IMR-90 (cell line): ENCODE measurements around the gene TMEM38B.

Experiments
- CEBPB ChIP-seq: IDR thresholded peaks from 2 replicates; pipeline ENCODE4 v1.6.1; 2012; ENCODE audit warnings: low read depth, low read length, improper control_type of control experiment
- CTCF ChIP-seq: conservative IDR thresholded peaks from 2 replicates; pipeline ENCODE4 v1.5.1; 2012; ENCODE audit warnings: mild to moderate bottlenecking, low read depth, low read length, improper control_type of control experiment
- NFE2L2 ChIP-seq: fragments of 150-350 bp; IDR thresholded peaks from 2 replicates; pipeline ENCODE4 v1.6.1; 2016; ENCODE audit warnings: low read depth, mild to moderate bottlenecking, low read length
- POLR2A ChIP-seq: IDR thresholded peaks from 2 replicates; pipeline ENCODE4 v1.6.1; 2012; ENCODE audit warnings: mild to moderate bottlenecking, low read depth, low read length
- RAD21 ChIP-seq: IDR thresholded peaks from 2 replicates; pipeline ENCODE4 v1.6.1; 2012; ENCODE audit warnings: low read length, improper control_type of control experiment
- RFX5 ChIP-seq: IDR thresholded peaks from 2 replicates; pipeline ENCODE4 v1.8.0; 2012; ENCODE audit warnings: low read depth, mild to moderate bottlenecking, low read length, moderate library complexity

- no peak for TF ChIP-seq CTCF
- no peak for TF ChIP-seq POLR2A
- TF ChIP-seq CEBPB, result no peak
- TF ChIP-seq RAD21, result no peak
- TF ChIP-seq NFE2L2, result no peak
- TF ChIP-seq RFX5, result no peak
Measured at GRCh38 chr9:105701145-105701544, 6.8 kb downstream of the TMEM38B start.
